Mononuclear cell (primary cell): ENCODE results near the gene TXNL1. TPM values are rescaled to one million over a fixed set of nuclear protein-coding genes. Genes with fewer than 3 reads are reported as not detected.
"Not testable (repeated sequence)": the region's sequence is repeated elsewhere in the genome, so short reads cannot be mapped to it uniquely, and the experiment has no call there.

Experiments used
- H3K27me3 ChIP-seq: 2 replicates; pipeline ENCODE4 v1.6.0; 2011; ENCODE audit warnings: low read length, control low read depth; ENCODE audit not compliant: insufficient read depth
- H3K4me1 ChIP-seq: 2 replicates; pipeline ENCODE4 v1.5.1; 2011; ENCODE audit warnings: mild to moderate bottlenecking, low read length, control low read depth; ENCODE audit not compliant: insufficient read depth
- H3K4me3 ChIP-seq: 2 replicates; pipeline ENCODE4 v1.5.1; 2011; ENCODE audit warnings: mild to moderate bottlenecking, low read length, moderate library complexity
- H3K9me3 ChIP-seq: 2 replicates; pipeline ENCODE4 v1.5.1; 2011; ENCODE audit warnings: low read depth, mild to moderate bottlenecking, control low read depth, low read length
- total RNA-seq: library from RNA; depleted of rRNA; stranded (reverse); fragments of >200 nt; gene quantifications from one replicate; pipeline ENCODE4 v1.2.3, GENCODE V29; 2012

Gene TXNL1
- total RNA-seq, 1 donor = 27.9 TPM

- no peaks in the 10 kb centered on the region for H3K9me3 ChIP-seq
- no peaks in the 10 kb centered on the region for H3K27me3 ChIP-seq
- H3K4me3 ChIP-seq = no peak overlapping the region
- peaks cover 4% of the 10 kb centered on the region for H3K4me1 ChIP-seq
These were observed 10.4 kb downstream of the TXNL1 start for GRCh38 chr18:56627991-56628390.

GRCh38 chr18:56615738-56616520, 22.5 kb downstream of the TXNL1 start:
- Histone ChIP-seq H3K27me3 (no peaks in the 10 kb centered on the region), H3K4me3 (no peak overlapping the region), H3K4me1 (no peaks in the 10 kb centered on the region), H3K9me3 (no peaks in the 10 kb centered on the region)

GRCh38 chr18:56606618-56607017, 31.8 kb downstream of the TXNL1 start:
- no peaks in the 10 kb centered on the region for H3K27me3 ChIP-seq
- H3K4me1 ChIP-seq = no peaks in the 10 kb centered on the region
- H3K4me3 ChIP-seq = no peak overlapping the region
- no peaks in the 10 kb centered on the region for H3K9me3 ChIP-seq

- no peak overlapping the region for H3K4me3 ChIP-seq
- no peaks in the 10 kb centered on the region for H3K9me3 ChIP-seq
- H3K4me1 ChIP-seq = no peaks in the 10 kb centered on the region
- H3K27me3 ChIP-seq = no peaks in the 10 kb centered on the region
These were observed 40.0 kb downstream of the TXNL1 start for GRCh38 chr18:56598422-56598821.

GRCh38 chr18:56593906-56594305, 44.5 kb downstream of the TXNL1 start:
- no peaks in the 10 kb centered on the region for H3K9me3 ChIP-seq
- H3K27me3 ChIP-seq = no peaks in the 10 kb centered on the region
- H3K4me1 ChIP-seq = no peaks in the 10 kb centered on the region
- no peak overlapping the region for H3K4me3 ChIP-seq

GRCh38 chr18:56580026-56580425, 58.4 kb downstream of the TXNL1 start:
- H3K27me3 ChIP-seq = no peaks in the 10 kb centered on the region
- no peak overlapping the region for H3K4me3 ChIP-seq
- no peaks in the 10 kb centered on the region for H3K9me3 ChIP-seq
- H3K4me1 ChIP-seq = no peaks in the 10 kb centered on the region

- Histone ChIP-seq H3K4me1 (no peaks in the 10 kb centered on the region), H3K4me3 (no peak overlapping the region), H3K9me3 (no peaks in the 10 kb centered on the region), H3K27me3 (no peaks in the 10 kb centered on the region)
These were observed 58.9 kb downstream of the TXNL1 start for GRCh38 chr18:56579451-56579850.

GRCh38 chr18:56576826-56577573, 61.4 kb downstream of the TXNL1 start:
- H3K9me3 ChIP-seq = no peaks in the 10 kb centered on the region
- no peaks in the 10 kb centered on the region for H3K4me1 ChIP-seq
- H3K4me3 ChIP-seq = no peak overlapping the region
- H3K27me3 ChIP-seq = no peaks in the 10 kb centered on the region

GRCh38 chr18:56575819-56576663, 62.4 kb downstream of the TXNL1 start:
- Histone ChIP-seq H3K27me3 (no peaks in the 10 kb centered on the region), H3K4me3 (no peak overlapping the region), H3K4me1 (no peaks in the 10 kb centered on the region), H3K9me3 (no peaks in the 10 kb centered on the region)

GRCh38 chr18:56574861-56575260, 63.5 kb downstream of the TXNL1 start:
- Histone ChIP-seq H3K4me1 (peaks cover 9% of the 10 kb centered on the region), H3K9me3 (no peaks in the 10 kb centered on the region), H3K27me3 (no peaks in the 10 kb centered on the region), H3K4me3 (no peak overlapping the region)

- H3K9me3 ChIP-seq, H3K4me3 ChIP-seq, H3K27me3 ChIP-seq: not testable (repeated sequence)
- peaks cover 23% of the 10 kb centered on the region for H3K4me1 ChIP-seq
These were observed 66.1 kb downstream of the TXNL1 start for GRCh38 chr18:56572267-56572666.

GRCh38 chr18:56570978-56571377, 67.4 kb downstream of the TXNL1 start:
- Histone ChIP-seq H3K27me3 (no peaks in the 10 kb centered on the region), H3K4me3 (no peak overlapping the region), H3K4me1 (peaks cover 23% of the 10 kb centered on the region), H3K9me3 (no peaks in the 10 kb centered on the region)

- Histone ChIP-seq H3K27me3 (no peaks in the 10 kb centered on the region), H3K4me1 (peaks cover 29% of the 10 kb centered on the region), H3K4me3 (no peak overlapping the region), H3K9me3 (no peaks in the 10 kb centered on the region)
These were observed 69.0 kb downstream of the TXNL1 start for GRCh38 chr18:56569416-56569815.

GRCh38 chr18:56568986-56569385, 69.4 kb downstream of the TXNL1 start:
- Histone ChIP-seq H3K27me3 (no peaks in the 10 kb centered on the region), H3K4me3 (no peak overlapping the region), H3K4me1 (peaks cover 29% of the 10 kb centered on the region), H3K9me3 (no peaks in the 10 kb centered on the region)
